ENCODE results near the gene METTL14. TPM values are rescaled to one million over a fixed set of nuclear protein-coding genes. Genes with fewer than 3 reads are reported as not detected.

The METTL14 gene
- polyA plus RNA-seq, 1 donor (not counting 4 experiments of a cell fraction or from before 2014, with no cell fraction given), result 25.8 TPM

- peaks cover 0 to 26% of the 10 kb centered on the region in 2 experiments for H3K36me3 ChIP-seq (ENCODE audit: control insufficient read depth in 2 of 2, extremely low read depth in 1 of 2, insufficient read depth in 2 of 2, low read length in 2 of 2)
- no peak overlapping the region for H3K27ac ChIP-seq (ENCODE audit: control insufficient read depth, insufficient read depth, low read length)
- no peak overlapping the region for H3K4me2 ChIP-seq (ENCODE audit: control insufficient read depth, extremely low read depth, insufficient read depth, low read depth, low read length)
- no peak overlapping the region for H3K4me3 ChIP-seq (ENCODE audit: control insufficient read depth in 2 of 3, extremely low read depth in 1 of 3, insufficient read depth in 2 of 3, low read depth in 1 of 3, low read length in 3 of 3)
- H3K9ac ChIP-seq (ENCODE audit: control insufficient read depth, extremely low read depth, insufficient read depth, low read length), result no peak overlapping the region
- H2AFZ ChIP-seq (ENCODE audit: control insufficient read depth, low read length), result no peak overlapping the region
- no peak for TF ChIP-seq EZH2 (IDR thresholded peaks at IDR 0.05; ENCODE audit: low read length)
- TF ChIP-seq CTCF (optimal IDR thresholded peaks at IDR 0.05 in 1 of 3, IDR thresholded peaks at IDR 0.05 in 1 of 3, conservative IDR thresholded peaks at IDR 0.05 in 1 of 3; ENCODE audit: extremely low read depth in 1 of 3, insufficient read depth in 2 of 3, low read length in 3 of 3), result no peak
- peaks cover 10% of the 10 kb centered on the region for H3K4me1 ChIP-seq (ENCODE audit: control insufficient read depth, extremely low read depth, insufficient read depth, low read length)
- H3K9me3 ChIP-seq (ENCODE audit: control insufficient read depth, low read depth, low read length), result no peaks in the 10 kb centered on the region
- H3K79me2 ChIP-seq (ENCODE audit: control insufficient read depth, insufficient read depth, low read length), result no peaks in the 10 kb centered on the region
- DNase-seq (ENCODE audit: low read depth, low spot score) (no peak), FAIRE-seq (no peak)
- no peaks in the 10 kb centered on the region for H4K20me1 ChIP-seq (ENCODE audit: control insufficient read depth, extremely low read depth, insufficient read depth, low read length)
- no peaks in the 10 kb centered on the region for H3K27me3 ChIP-seq (ENCODE audit: control insufficient read depth, extremely low read depth, insufficient read depth, low read length)
- dilution Hi-C loops (cut with MboI; ENCODE audit: extremely low pct_ligation_motif_present, low sequenced_read_pairs), result no loop called here
- no peaks in the 10 kb centered on the region for H3K9me1 ChIP-seq (ENCODE audit: control insufficient read depth, extremely low read depth, insufficient read depth, low read length)
Observed at GRCh38 chr4:118761397-118762016, 76.3 kb downstream of the METTL14 start.

- dilution Hi-C loops (cut with MboI; ENCODE audit: extremely low pct_ligation_motif_present, low sequenced_read_pairs), result no loop called here
- TF ChIP-seq CTCF (optimal IDR thresholded peaks at IDR 0.05 in 1 of 3, IDR thresholded peaks at IDR 0.05 in 1 of 3, conservative IDR thresholded peaks at IDR 0.05 in 1 of 3; ENCODE audit: extremely low read depth in 1 of 3, insufficient read depth in 2 of 3, low read length in 3 of 3), result no peak
- no peak for TF ChIP-seq EZH2 (IDR thresholded peaks at IDR 0.05; ENCODE audit: low read length)
- no peak overlapping the region for H2AFZ ChIP-seq (ENCODE audit: control insufficient read depth, low read length)
- FAIRE-seq, result no peak
- no peak for DNase-seq (ENCODE audit: low read depth, low spot score)
- no peak overlapping the region for H3K27ac ChIP-seq (ENCODE audit: control insufficient read depth, insufficient read depth, low read length)
- no peaks in the 10 kb centered on the region for H4K20me1 ChIP-seq (ENCODE audit: control insufficient read depth, extremely low read depth, insufficient read depth, low read length)
- no peak overlapping the region for H3K4me2 ChIP-seq (ENCODE audit: control insufficient read depth, extremely low read depth, insufficient read depth, low read depth, low read length)
- no peaks in the 10 kb centered on the region for H3K27me3 ChIP-seq (ENCODE audit: control insufficient read depth, extremely low read depth, insufficient read depth, low read length)
- H3K9ac ChIP-seq (ENCODE audit: control insufficient read depth, extremely low read depth, insufficient read depth, low read length), result no peak overlapping the region
- H3K36me3 ChIP-seq (ENCODE audit: control insufficient read depth in 2 of 2, extremely low read depth in 1 of 2, insufficient read depth in 2 of 2, low read length in 2 of 2), result peaks cover 5 to 27% of the 10 kb centered on the region in 2 experiments
- no peaks in the 10 kb centered on the region for H3K9me1 ChIP-seq (ENCODE audit: control insufficient read depth, extremely low read depth, insufficient read depth, low read length)
- no peak overlapping the region for H3K4me3 ChIP-seq (ENCODE audit: control insufficient read depth in 2 of 3, extremely low read depth in 1 of 3, insufficient read depth in 2 of 3, low read depth in 1 of 3, low read length in 3 of 3)
- no peaks in the 10 kb centered on the region for H3K79me2 ChIP-seq (ENCODE audit: control insufficient read depth, insufficient read depth, low read length)
- no peaks in the 10 kb centered on the region for H3K9me3 ChIP-seq (ENCODE audit: control insufficient read depth, low read depth, low read length)
- H3K4me1 ChIP-seq (ENCODE audit: control insufficient read depth, extremely low read depth, insufficient read depth, low read length), result peaks cover 10% of the 10 kb centered on the region
Observed at GRCh38 chr4:118762155-118762554, 77.0 kb downstream of the METTL14 start.
